Trophoblast cell (in vitro differentiated cells and primary cell): Measurements from ENCODE around the gene HES5.

Source experiments
- DNase-seq, 2 donors: peaks; one replicate each; pipeline ENCODE4 v3.0.0-alpha.2; 2016
- H2AFZ ChIP-seq: 2 replicates; pipeline ENCODE4 v1.6.1; 2013; ENCODE audit warnings: low read length, moderate library complexity, mild to moderate bottlenecking; ENCODE audit not compliant: insufficient read depth, poor library complexity
- H2AK5ac ChIP-seq: 2 replicates; pipeline ENCODE4 v1.6.1; 2013; ENCODE audit warnings: mild to moderate bottlenecking, low read length
- H2BK120ac ChIP-seq: 2 replicates; pipeline ENCODE4 v1.6.1; 2013; ENCODE audit warnings: low read length, mild to moderate bottlenecking, moderate library complexity; ENCODE audit not compliant: insufficient read depth, poor library complexity
- H2BK12ac ChIP-seq: 2 replicates; pipeline ENCODE4 v1.6.1; 2013; ENCODE audit warnings: mild to moderate bottlenecking, low read length, moderate library complexity
- H2BK5ac ChIP-seq: 2 replicates; pipeline ENCODE4 v1.6.1; 2013; ENCODE audit warnings: low read length, low read depth, moderate library complexity, mild to moderate bottlenecking; ENCODE audit not compliant: poor library complexity
- H3K14ac ChIP-seq: 2 replicates; pipeline ENCODE4 v1.6.1; 2013; ENCODE audit warnings: mild to moderate bottlenecking, low read length
- H3K18ac ChIP-seq: 2 replicates; pipeline ENCODE4 v1.6.1; 2013; ENCODE audit warnings: mild to moderate bottlenecking, low read length
- H3K23ac ChIP-seq: 2 replicates; pipeline ENCODE4 v1.6.1; 2013; ENCODE audit warnings: low read length
- H3K27ac ChIP-seq: 2 replicates; pipeline ENCODE4 v1.5.1; 2013; ENCODE audit warnings: low read depth, mild to moderate bottlenecking, inconsistent platforms, low read length, moderate library complexity
- H3K27me3 ChIP-seq: 2 replicates; pipeline ENCODE4 v1.6.1; 2013; ENCODE audit warnings: inconsistent platforms, mild to moderate bottlenecking, low read length, moderate library complexity; ENCODE audit not compliant: insufficient read depth
- H3K36me3 ChIP-seq, 2 experiments: 1 replicate in 1 of 2; 2 replicates in 1 of 2; pipeline ENCODE4 v1.6.1; 2013; ENCODE audit warnings: low read length in 2 of 2, mild to moderate bottlenecking in 2 of 2, moderate library complexity in 1 of 2; ENCODE audit not compliant: insufficient read depth in 2 of 2, control insufficient read depth in 1 of 2
- H3K4ac ChIP-seq: 2 replicates; pipeline ENCODE4 v1.6.1; 2013; ENCODE audit warnings: low read depth, mild to moderate bottlenecking, low read length, moderate library complexity
- H3K4me1 ChIP-seq, 2 experiments: 1 replicate in 1 of 2; 2 replicates in 1 of 2; pipeline ENCODE4 v1.6.1; 2013; ENCODE audit warnings: low read length in 2 of 2, mild to moderate bottlenecking in 2 of 2, moderate library complexity in 1 of 2; ENCODE audit not compliant: insufficient read depth in 2 of 2, control insufficient read depth in 1 of 2
- H3K4me2 ChIP-seq: 2 replicates; pipeline ENCODE4 v1.6.1; 2013; ENCODE audit warnings: inconsistent platforms, mild to moderate bottlenecking, low read length, moderate library complexity
- H3K4me3 ChIP-seq: 2 replicates; pipeline ENCODE4 v1.5.1; 2013; ENCODE audit warnings: mild to moderate bottlenecking, low read depth, low read length, inconsistent platforms
- H3K79me1 ChIP-seq: one replicate; pipeline ENCODE4 v1.6.1; 2013; ENCODE audit warnings: low read length
- H3K79me2 ChIP-seq: 2 replicates; pipeline ENCODE4 v1.6.1; 2013; ENCODE audit warnings: low read length, mild to moderate bottlenecking; ENCODE audit not compliant: control insufficient read depth, insufficient read depth, poor library complexity
- H3K9ac ChIP-seq: 2 replicates; pipeline ENCODE4 v1.6.1; 2013; ENCODE audit warnings: mild to moderate bottlenecking, low read length
- H3K9me3 ChIP-seq: 2 replicates; pipeline ENCODE4 v1.6.1; 2013; ENCODE audit warnings: low read depth, mild to moderate bottlenecking, control low read depth, inconsistent platforms, low read length; ENCODE audit not compliant: insufficient read depth
- H4K12ac ChIP-seq: 2 replicates; pipeline ENCODE4 v1.6.1; 2013; ENCODE audit warnings: low read depth, mild to moderate bottlenecking, low read length, moderate library complexity
- H4K8ac ChIP-seq: 2 replicates; pipeline ENCODE4 v1.6.1; 2013; ENCODE audit warnings: low read depth, mild to moderate bottlenecking, low read length, moderate library complexity
- H4K91ac ChIP-seq: one replicate; pipeline ENCODE4 v1.6.1; 2013; ENCODE audit warnings: low read depth, mild to moderate bottlenecking, low read length, moderate library complexity
- WGBS: extraction: QIAGEN DNeasy Blood & Tissue Kit; methylation state at CpG from one replicate; pipeline ENCODE4 v1.1.7; 2013; ENCODE audit warnings: missing lambda C conversion rate; ENCODE audit not compliant: insufficient read length, insufficient coverage; ENCODE audit errors: extremely low coverage; 5-methylcytosine and 5-hydroxymethylcytosine counted together

The HES5 gene

GRCh38 chr1:2515763-2516080 is 14.3 kb downstream of the HES5 start:
- H2AFZ ChIP-seq = no peak overlapping the region
- H3K36me3 ChIP-seq = peaks cover 94 to 96% of the 10 kb centered on the region in 2 experiments
- no peaks in the 10 kb centered on the region for H3K4me1 ChIP-seq
- H4K91ac ChIP-seq = no peak overlapping the region
- H3K14ac ChIP-seq = no peak overlapping the region
- no peak overlapping the region for H2AK5ac ChIP-seq
- no peaks in the 10 kb centered on the region for H3K79me1 ChIP-seq
- WGBS = no CpG with 5 or more reads among the region's 11 CpGs
- H2BK5ac ChIP-seq = no peak overlapping the region
- no peak overlapping the region for H2BK120ac ChIP-seq
- H4K8ac ChIP-seq = no peak overlapping the region
- H4K12ac ChIP-seq = no peak overlapping the region
- H3K4me2 ChIP-seq = no peak overlapping the region
- no peaks in the 10 kb centered on the region for H3K27me3 ChIP-seq
- H3K4ac ChIP-seq = no peak overlapping the region
- H3K27ac ChIP-seq = no peak overlapping the region
- H3K23ac ChIP-seq = no peak overlapping the region
- no peak for DNase-seq
- no peak overlapping the region for H3K4me3 ChIP-seq
- peaks cover 2% of the 10 kb centered on the region for H3K9me3 ChIP-seq
- H3K18ac ChIP-seq = no peak overlapping the region
- H2BK12ac ChIP-seq = no peak overlapping the region
- H3K9ac ChIP-seq = no peak overlapping the region
- H3K79me2 ChIP-seq = no peaks in the 10 kb centered on the region

DNA sequence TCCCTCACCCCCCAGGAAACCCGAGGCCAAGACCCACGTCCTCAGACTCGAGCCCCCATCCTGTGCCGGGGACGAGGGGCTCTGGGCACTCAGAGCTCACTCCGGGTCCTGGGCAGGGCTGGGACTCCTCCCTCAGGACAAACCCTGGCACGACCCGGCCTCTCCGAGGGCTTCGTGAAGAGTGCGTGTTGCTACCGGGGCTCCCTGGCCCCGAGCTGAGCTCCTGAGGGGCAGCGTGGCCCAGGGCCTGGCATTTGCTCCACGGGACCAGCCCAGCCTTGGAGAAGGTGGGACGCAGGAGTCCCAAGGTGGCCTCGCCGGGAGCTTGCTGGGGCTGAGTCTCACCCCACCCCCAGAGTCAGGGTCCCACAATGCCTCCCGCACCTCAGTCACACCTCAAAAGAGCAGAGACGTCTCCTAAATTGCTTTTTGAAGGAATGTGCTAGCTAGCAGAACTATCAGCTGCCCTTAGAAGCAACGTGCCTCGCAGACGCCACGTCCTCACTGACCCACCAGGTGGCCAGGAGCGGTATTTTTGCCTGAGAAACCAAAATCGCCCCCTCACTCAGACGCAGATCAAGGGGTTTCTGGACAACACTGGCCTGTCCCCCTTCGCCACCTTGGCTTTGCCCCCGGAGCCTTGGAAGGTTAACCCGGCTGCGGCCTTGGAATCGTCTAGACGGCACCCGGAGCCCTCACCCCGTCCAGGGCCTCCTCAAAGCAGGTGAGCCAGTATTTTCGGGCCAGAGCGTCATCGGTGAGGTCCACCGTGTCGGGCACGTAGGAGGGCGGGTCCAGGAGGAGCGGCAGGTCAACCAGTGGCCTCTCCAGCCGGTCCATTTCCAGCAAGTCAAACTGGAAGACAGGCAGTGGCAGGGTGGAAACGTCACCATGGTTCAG is 14.9 kb downstream of the HES5 start:
- no peak overlapping the region for H2BK120ac ChIP-seq

GRCh38 chr1:2513939-2514652 is 16.0 kb downstream of the HES5 start:
- H3K18ac ChIP-seq = no peak overlapping the region
- H2BK120ac ChIP-seq = no peak overlapping the region
- H3K36me3 ChIP-seq = peaks cover 95 to 98% of the 10 kb centered on the region in 2 experiments
- H3K4me2 ChIP-seq = no peak overlapping the region
- no peaks in the 10 kb centered on the region for H3K27me3 ChIP-seq
- no peak for DNase-seq
- no peak overlapping the region for H4K91ac ChIP-seq
- H3K9ac ChIP-seq = no peak overlapping the region
- no peak overlapping the region for H2BK12ac ChIP-seq
- no CpG with 5 or more reads among the region's 43 CpGs for WGBS
- no peak overlapping the region for H3K4me3 ChIP-seq
- no peak overlapping the region for H3K14ac ChIP-seq
- no peak overlapping the region for H2AK5ac ChIP-seq
- H3K23ac ChIP-seq = no peak overlapping the region
- H3K9me3 ChIP-seq = peaks cover 2% of the 10 kb centered on the region
- no peak overlapping the region for H3K4ac ChIP-seq
- H4K8ac ChIP-seq = no peak overlapping the region
- H2BK5ac ChIP-seq = no peak overlapping the region
- no peak overlapping the region for H4K12ac ChIP-seq
- H3K27ac ChIP-seq = no peak overlapping the region
- no peaks in the 10 kb centered on the region for H3K79me1 ChIP-seq
- H3K79me2 ChIP-seq = no peaks in the 10 kb centered on the region
- no peak overlapping the region for H2AFZ ChIP-seq
- H3K4me1 ChIP-seq = no peaks in the 10 kb centered on the region

More for the DNA sequence above, 14.9 kb downstream of the HES5 start:
- Histone ChIP-seq H3K79me2 (no peaks in the 10 kb centered on the region), H3K27me3 (no peaks in the 10 kb centered on the region), H3K79me1 (no peaks in the 10 kb centered on the region), H3K9ac (no peak overlapping the region), H4K12ac (no peak overlapping the region), H3K9me3 (peaks cover 2% of the 10 kb centered on the region), H2BK5ac (no peak overlapping the region), H3K4ac (no peak overlapping the region), H3K23ac (no peak overlapping the region), H2AFZ (no peak overlapping the region), H3K18ac (no peak overlapping the region), H3K4me1 (no peaks in the 10 kb centered on the region), H4K8ac (no peak overlapping the region), H3K14ac (no peak overlapping the region), H2AK5ac (no peak overlapping the region), H3K4me3 (no peak overlapping the region), H2BK12ac (no peak overlapping the region), H3K36me3 (peaks cover 94 to 96% of the 10 kb centered on the region in 2 experiments), H4K91ac (no peak overlapping the region), H3K27ac (no peak overlapping the region), H3K4me2 (no peak overlapping the region)
- no peak for DNase-seq
- no CpG with 5 or more reads among the region's 45 CpGs for WGBS

- Histone ChIP-seq H2BK5ac (no peak overlapping the region), H3K23ac (no peak overlapping the region), H4K8ac (no peak overlapping the region), H3K4me3 (no peak overlapping the region), H3K9ac (no peak overlapping the region), H3K4me1 (no peaks in the 10 kb centered on the region), H3K9me3 (peaks cover 2% of the 10 kb centered on the region), H3K4ac (no peak overlapping the region), H3K4me2 (no peak overlapping the region), H3K27me3 (no peaks in the 10 kb centered on the region), H3K79me2 (no peaks in the 10 kb centered on the region), H4K12ac (no peak overlapping the region), H3K14ac (no peak overlapping the region), H2AFZ (no peak overlapping the region), H2AK5ac (no peak overlapping the region), H3K79me1 (no peaks in the 10 kb centered on the region), H3K18ac (no peak overlapping the region), H2BK12ac (no peak overlapping the region), H4K91ac (no peak overlapping the region), H3K27ac (no peak overlapping the region), H2BK120ac (no peak overlapping the region), H3K36me3 (peaks cover 94 to 97% of the 10 kb centered on the region in 2 experiments)
- no peak for DNase-seq
- WGBS = no CpG with 5 or more reads among the region's 31 CpGs
Observed at GRCh38 chr1:2512862-2513421, 17.1 kb downstream of the HES5 start.
